HG03039 (cell line): ENCODE data around the gene RDX.
"Not testable (repeated sequence)": the region's sequence is repeated elsewhere in the genome, so short reads cannot be mapped to it uniquely, and the experiment has no call there.

Source experiments
- ATAC-seq: cut with Tn5 transposase; IDR thresholded peaks from one replicate; pipeline ENCODE4 v1.9.1; 2021; ENCODE audit warnings: mild to moderate bottlenecking, moderate library complexity; ENCODE audit not compliant: unreplicated experiment

The RDX gene

GRCh38 chr11:110208678-110209312, 87.6 kb downstream of the RDX start:
- ATAC-seq, result not testable (repeated sequence)

DNA sequence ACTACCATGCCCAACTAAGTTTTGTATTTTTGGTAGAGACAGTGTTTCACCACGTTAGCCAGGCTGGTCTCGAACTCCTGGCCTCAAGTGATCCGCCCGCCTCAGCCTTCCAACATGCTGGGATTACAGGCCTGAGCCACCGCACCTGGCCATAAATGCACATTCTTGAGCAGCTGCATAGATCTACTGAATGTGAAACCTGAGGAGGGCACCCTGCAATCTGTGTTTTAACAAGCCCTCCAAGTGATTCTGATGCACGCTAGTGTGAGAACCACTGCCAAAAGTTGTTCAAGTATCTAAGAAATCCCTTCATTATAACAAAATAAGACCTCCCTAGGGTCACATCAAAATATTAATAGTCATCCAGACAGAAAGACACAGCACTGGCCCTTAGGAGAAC, 89.3 kb downstream of the RDX start:
- ATAC-seq, result no peak

- no peak for ATAC-seq
These were observed 95.6 kb downstream of the RDX start for GRCh38 chr11:110200836-110201235.

- no peak for ATAC-seq
These were observed 96.2 kb downstream of the RDX start for GRCh38 chr11:110200241-110200640.

GRCh38 chr11:110199184-110199981, 97.0 kb downstream of the RDX start:
- ATAC-seq, result no peak

DNA sequence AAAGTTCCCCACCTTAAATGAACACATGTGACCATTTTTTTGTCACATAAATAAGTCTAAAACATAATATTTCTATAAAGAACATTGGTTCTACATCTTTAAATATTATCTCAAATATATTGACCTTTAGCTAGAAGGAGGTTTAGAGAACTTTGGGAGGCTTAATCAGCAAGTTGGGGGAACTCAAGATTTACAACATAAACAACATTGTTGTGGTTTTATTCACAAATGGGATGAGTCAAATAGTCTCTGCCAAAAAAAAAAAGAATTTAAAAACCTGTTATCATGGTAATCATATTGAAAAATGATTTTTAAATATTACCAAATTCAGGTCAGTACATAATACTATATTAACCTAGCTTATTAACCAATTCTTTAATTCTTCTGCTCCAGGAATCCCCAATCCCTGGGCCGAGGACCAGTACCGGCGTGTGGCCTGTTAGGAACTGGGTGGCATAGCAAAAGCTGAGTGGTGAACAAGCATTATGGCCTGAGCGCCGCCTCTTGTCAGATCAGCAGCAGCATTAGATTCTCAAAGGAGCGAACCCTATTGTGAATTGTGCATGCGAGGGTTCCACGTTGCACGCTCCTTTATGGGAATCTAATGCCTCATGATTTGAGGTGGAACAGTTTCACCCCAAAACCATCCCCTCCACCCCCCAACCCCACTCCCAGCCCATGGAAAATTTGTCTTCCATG, 98.2 kb downstream of the RDX start:
- ATAC-seq, result no peak

- ATAC-seq, result no peak
These were observed 99.5 kb downstream of the RDX start for GRCh38 chr11:110196884-110197420.

DNA sequence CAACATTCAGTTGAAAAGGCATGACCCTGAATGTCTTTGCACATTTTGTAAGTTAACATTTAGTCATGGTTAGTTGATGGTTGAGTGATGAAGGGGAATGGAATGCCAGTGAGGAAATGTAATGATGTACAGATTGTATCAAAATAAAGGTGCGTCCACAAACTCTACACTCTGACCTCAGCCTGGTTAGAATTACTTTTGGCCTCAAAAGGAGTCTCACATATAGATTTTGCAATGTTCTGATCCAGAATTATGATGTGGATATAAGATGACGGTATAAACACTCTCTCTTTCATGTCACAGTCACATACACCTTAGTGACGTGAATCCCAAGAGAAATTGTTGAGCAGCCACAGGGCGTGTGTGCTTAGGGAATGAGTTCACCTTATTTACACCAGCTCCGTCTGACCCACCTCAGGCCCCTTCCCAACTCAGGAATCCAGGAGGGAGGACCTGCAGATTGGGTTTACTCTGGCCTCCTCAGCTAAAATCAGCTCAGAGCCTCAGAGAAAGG, 100.1 kb downstream of the RDX start:
- ATAC-seq, result no peak

GRCh38 chr11:110194211-110194766, 102.1 kb downstream of the RDX start:
- not testable (repeated sequence) for ATAC-seq

DNA sequence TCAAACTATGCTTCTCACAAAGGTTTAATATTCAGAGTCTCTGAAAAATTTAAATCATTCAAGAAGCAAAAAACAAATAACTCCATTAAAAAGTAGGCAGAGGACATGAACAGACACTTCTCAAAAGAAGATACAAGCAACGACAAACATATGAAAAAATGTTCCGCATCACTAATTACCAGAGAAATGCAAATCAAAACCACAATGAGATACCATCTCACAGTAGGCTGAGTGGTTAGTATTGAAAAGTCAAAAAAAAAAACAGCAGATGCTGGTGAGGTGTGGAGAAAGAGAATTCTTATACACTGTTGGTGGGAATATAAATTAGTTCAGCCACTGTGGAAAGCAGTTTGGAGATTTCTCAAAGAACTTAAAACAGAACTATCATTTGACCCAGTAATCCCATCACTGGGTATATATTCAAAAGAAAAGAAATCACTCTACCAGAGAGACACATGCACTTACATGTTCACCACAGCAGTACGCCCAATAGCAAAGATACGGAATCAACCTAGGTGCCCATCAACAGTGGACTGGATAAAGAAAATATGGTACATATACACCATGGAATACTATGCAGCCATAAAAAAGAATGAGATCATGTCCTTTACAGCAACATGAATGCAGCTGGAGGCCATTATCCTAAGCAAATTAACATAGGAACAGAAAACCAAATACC, 103.7 kb downstream of the RDX start:
- ATAC-seq, result not testable (repeated sequence)

DNA sequence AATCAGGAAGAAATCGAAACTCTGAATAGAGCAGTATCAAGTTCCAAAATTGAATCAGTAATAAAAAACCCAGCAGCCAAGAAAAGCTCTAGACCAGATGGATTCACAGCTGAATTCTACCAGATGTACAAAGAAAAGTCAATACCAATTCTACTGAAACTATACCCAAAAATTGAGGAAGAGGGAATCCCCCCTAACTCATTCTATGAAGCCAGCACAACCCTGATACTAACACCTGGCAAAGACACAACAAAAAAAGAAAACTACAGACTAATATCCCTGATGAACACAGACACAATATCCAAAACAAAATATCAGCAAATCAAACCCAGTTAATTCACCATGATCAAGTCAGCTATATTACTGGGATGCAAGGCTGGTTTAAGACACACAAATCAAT, 105.5 kb downstream of the RDX start:
- no peak for ATAC-seq

DNA sequence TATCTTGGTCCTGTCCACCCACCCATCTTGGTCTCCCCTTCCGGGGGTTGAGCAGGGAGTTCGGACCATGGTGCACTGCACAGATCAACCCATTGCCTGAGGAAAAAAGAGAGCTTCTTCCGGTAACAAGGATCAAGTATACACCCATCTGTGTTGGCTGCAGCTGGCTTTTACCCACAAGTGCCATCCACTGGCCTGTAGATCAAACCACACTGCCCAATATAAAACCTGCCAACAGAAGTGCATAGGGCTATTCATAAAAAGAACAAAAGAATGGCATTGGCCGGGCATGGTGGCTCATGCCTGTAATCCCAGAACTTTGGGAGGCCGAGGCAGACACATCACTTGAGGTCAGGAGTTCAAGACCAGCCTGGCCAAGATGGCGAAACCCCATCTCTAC, 108.7 kb downstream of the RDX start:
- no peak for ATAC-seq

- ATAC-seq, result no peak
These were observed 109.5 kb downstream of the RDX start for GRCh38 chr11:110186867-110187266.

- no peak for ATAC-seq
These were observed 110.0 kb downstream of the RDX start for GRCh38 chr11:110186456-110186855.

DNA sequence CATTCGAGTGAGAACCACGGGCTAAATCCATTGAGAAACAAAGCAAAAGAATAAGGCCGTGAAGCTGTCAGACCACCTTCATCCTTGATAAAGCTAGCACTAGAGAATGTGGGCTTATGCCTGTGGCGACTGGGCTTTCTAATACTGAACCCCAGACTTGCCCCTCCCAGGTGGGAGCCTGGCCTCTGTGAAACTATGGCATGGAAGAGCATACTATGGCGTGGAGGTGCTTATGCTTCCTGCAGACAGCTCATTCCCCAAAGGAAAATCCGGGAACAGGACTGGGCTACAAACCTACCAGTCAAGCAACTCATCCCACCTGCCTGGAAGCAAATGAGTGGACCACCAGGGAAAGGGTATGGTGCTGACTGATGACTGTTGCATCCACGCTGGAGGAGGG, 110.8 kb downstream of the RDX start:
- no peak for ATAC-seq

DNA sequence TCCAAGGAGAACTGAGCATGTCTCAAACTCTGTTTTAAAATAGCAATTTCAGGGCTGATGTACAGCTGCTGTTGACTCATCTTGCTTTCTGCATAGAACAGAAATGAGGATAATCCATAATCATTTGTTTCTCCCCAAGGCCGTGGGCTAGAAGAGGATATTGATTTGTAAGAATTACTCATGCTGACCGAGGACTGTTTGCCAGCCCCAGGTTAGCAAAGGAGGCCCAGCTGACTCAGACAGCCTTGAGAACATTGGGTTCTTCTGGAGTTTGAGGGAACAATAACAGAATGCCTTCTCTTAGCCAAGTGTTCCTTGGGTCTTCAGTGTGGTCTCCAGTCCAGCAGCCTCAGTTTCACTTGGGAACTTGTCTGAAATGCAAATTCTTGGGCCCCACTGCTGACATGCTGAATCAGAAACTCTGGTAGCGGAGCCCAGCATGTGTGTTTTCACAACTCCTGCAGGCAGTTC, 111.3 kb downstream of the RDX start:
- ATAC-seq, result no peak

GRCh38 chr11:110184456-110184855, 112.0 kb downstream of the RDX start:
- no peak for ATAC-seq

DNA sequence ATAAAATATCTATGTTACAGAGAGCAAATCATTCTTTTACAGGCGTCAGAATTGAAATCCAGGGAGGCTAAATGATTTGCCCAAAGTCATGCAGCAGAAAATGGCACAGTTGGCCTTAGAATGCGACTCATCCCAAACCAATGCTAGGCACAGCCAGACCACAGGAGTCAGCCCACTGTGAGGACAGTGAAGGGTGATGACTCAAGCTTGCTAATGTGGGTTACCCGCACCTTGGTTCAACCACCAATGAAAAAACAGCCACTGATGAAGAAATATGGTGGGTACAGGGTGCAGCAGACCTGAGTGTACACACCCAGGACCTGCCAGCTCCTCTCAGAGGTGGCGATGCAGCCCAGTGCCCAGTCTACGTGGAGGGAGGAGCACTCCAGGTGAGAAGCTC, 113.5 kb downstream of the RDX start:
- ATAC-seq, result no peak

DNA sequence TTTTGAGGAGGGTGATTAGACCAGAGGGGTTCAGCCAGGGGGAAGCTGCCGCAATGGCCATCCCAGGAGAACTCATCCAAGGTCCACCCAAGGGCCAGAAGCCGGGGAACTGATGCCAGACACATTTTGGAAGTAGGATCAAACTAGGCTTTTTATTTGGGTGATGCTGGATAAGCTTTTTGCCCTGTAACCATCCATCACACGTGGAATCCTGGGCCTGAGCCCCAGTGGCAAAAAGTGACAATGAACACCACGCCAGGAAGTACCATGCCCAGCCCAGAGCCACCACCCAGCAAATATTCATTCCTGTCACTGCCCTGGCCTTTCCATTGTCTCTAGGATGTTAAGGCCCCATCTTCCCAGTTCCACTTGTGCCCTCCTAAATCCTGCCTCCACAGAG, 117.3 kb downstream of the RDX start:
- ATAC-seq, result no peak

- ATAC-seq, result no peak
These were observed 119.3 kb downstream of the RDX start for GRCh38 chr11:110177086-110177456.
